ENCODE results near the gene TXNDC17. TPM values are rescaled to one million over a fixed set of nuclear protein-coding genes. Genes with fewer than 3 reads are reported as not detected.

TXNDC17 gene
- total RNA-seq, 1 experiment from 2014 or later = 137 TPM

- CTCF ChIA-PET = interaction anchor here (0.6 to 1.5 kb wide), 2 partner anchors 10 to 169 kb away, joined by 3 to 4 read pairs; no protein-coding TSS in a partner anchor
- no peaks in the 10 kb centered on the region for H3K9me3 Mint-ChIP-seq (ENCODE audit: unreplicated experiment)
- no peak overlapping the region for H3K27ac Mint-ChIP-seq (ENCODE audit: low read depth, unreplicated experiment)
- no TSS peak for BruUV-seq (replicated peaks)
- TF ChIP-seq CTCF (IDR thresholded peaks at IDR 0.05; ENCODE audit: unreplicated experiment) = no peak
- DNase-seq (ENCODE audit: unreplicated experiment) = no peak
- H3K4me1 Mint-ChIP-seq (ENCODE audit: insufficient read depth, unreplicated experiment) = peaks cover 17% of the 10 kb centered on the region
- intact Hi-C loops (cut with micrococcal nuclease) = no loop called here
- no peak overlapping the region for H3K4me3 Mint-ChIP-seq (ENCODE audit: unreplicated experiment)
- no peaks in the 10 kb centered on the region for H3K36me3 Mint-ChIP-seq (ENCODE audit: insufficient read depth, unreplicated experiment)
- no peaks in the 10 kb centered on the region for H3K27me3 Mint-ChIP-seq (ENCODE audit: insufficient read depth, unreplicated experiment)
- POLR2A ChIA-PET = interaction anchor here (1.2 kb wide), 1 partner anchor 9 kb away, joined by 4 read pairs; no protein-coding TSS in a partner anchor
Measured at GRCh38 chr17:6674586-6674985, 33.7 kb downstream of the TXNDC17 start.

- H3K27me3 Mint-ChIP-seq (ENCODE audit: insufficient read depth, unreplicated experiment) = no peaks in the 10 kb centered on the region
- H3K27ac Mint-ChIP-seq (ENCODE audit: low read depth, unreplicated experiment) = no peak overlapping the region
- intact Hi-C loops (cut with micrococcal nuclease) = no loop called here
- POLR2A ChIA-PET = interaction anchor here (0.6 to 1.2 kb wide), 2 partner anchors 8 to 12 kb away, joined by 4 to 5 read pairs; no protein-coding TSS in a partner anchor
- H3K36me3 Mint-ChIP-seq (ENCODE audit: insufficient read depth, unreplicated experiment) = no peaks in the 10 kb centered on the region
- H3K9me3 Mint-ChIP-seq (ENCODE audit: unreplicated experiment) = no peaks in the 10 kb centered on the region
- H3K4me1 Mint-ChIP-seq (ENCODE audit: insufficient read depth, unreplicated experiment) = peaks cover 13% of the 10 kb centered on the region
- BruUV-seq (replicated peaks) = no TSS peak
- CTCF ChIA-PET = interaction anchor here (0.6 to 1.5 kb wide), 3 partner anchors 9 to 168 kb away, joined by 3 to 4 read pairs (median 4); no protein-coding TSS in a partner anchor
- no peak for TF ChIP-seq CTCF (IDR thresholded peaks at IDR 0.05; ENCODE audit: unreplicated experiment)
- DNase-seq (ENCODE audit: unreplicated experiment) = no peak
- H3K4me3 Mint-ChIP-seq (ENCODE audit: unreplicated experiment) = no peak overlapping the region
Measured at GRCh38 chr17:6675201-6675825, 34.5 kb downstream of the TXNDC17 start.

GRCh38 chr17:6676802-6677157 lies 35.9 kb downstream of the TXNDC17 start:
- no peaks in the 10 kb centered on the region for H3K36me3 Mint-ChIP-seq (ENCODE audit: insufficient read depth, unreplicated experiment)
- H3K27ac Mint-ChIP-seq (ENCODE audit: low read depth, unreplicated experiment) = no peak overlapping the region
- no TSS peak for BruUV-seq (replicated peaks)
- no peaks in the 10 kb centered on the region for H3K9me3 Mint-ChIP-seq (ENCODE audit: unreplicated experiment)
- no peak overlapping the region for H3K4me3 Mint-ChIP-seq (ENCODE audit: unreplicated experiment)
- H3K27me3 Mint-ChIP-seq (ENCODE audit: insufficient read depth, unreplicated experiment) = no peaks in the 10 kb centered on the region
- TF ChIP-seq CTCF (IDR thresholded peaks at IDR 0.05; ENCODE audit: unreplicated experiment) = no peak
- no peak for DNase-seq (ENCODE audit: unreplicated experiment)
- ChIA-PET POLR2A (interaction anchor here (1.0 kb wide), 1 partner anchor 36 kb away, joined by 3 read pairs; no protein-coding TSS in a partner anchor), CTCF (interaction anchor here (1.1 kb wide), 1 partner anchor 369 kb away, joined by 4 read pairs; no protein-coding TSS in a partner anchor)
- H3K4me1 Mint-ChIP-seq (ENCODE audit: insufficient read depth, unreplicated experiment) = peaks cover 6% of the 10 kb centered on the region
- intact Hi-C loops (cut with micrococcal nuclease) = no loop called here

DNA sequence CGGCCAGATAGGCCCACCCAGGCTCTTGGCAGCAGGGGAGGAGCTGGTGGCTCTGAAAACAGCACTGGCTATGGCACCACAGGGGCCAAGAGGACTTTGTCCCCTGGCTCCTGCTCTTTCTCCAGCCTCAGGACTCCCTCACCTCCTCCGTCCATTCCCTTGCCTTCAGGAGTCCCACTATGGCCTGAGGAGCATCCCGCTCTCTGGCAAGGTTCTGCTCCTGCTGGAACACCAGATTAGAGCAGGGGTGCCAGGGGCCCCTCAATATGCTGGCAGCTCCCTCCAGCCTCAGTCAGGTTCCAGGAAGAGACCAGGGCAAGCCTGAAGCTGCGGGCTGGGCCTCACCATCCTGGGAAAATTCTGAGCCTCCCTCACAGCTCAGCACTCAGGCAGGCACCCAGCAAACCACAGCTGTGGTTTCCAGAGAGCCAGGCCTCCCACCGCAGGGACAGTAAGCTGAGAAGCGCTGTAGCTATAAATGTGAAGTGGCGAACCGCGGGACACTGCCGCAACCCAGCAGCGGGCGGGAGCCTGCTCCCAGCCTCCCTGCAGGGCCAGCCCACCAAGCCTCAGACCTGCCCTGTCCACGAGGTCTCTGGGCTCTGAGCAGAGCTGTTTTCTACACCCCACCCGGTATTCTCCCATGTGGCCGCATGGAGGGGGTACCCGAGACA lies 36.4 kb downstream of the TXNDC17 start:
- CTCF ChIA-PET = interaction anchor here (0.7 to 1.1 kb wide), 2 partner anchors 340 to 368 kb away, joined by 3 to 4 read pairs; no protein-coding TSS in a partner anchor
- H3K27me3 Mint-ChIP-seq (ENCODE audit: insufficient read depth, unreplicated experiment) = no peaks in the 10 kb centered on the region
- no peak overlapping the region for H3K27ac Mint-ChIP-seq (ENCODE audit: low read depth, unreplicated experiment)
- POLR2A ChIA-PET = no interaction called here
- H3K4me1 Mint-ChIP-seq (ENCODE audit: insufficient read depth, unreplicated experiment) = peaks cover 6% of the 10 kb centered on the region
- no peak for DNase-seq (ENCODE audit: unreplicated experiment)
- no peaks in the 10 kb centered on the region for H3K36me3 Mint-ChIP-seq (ENCODE audit: insufficient read depth, unreplicated experiment)
- no peak overlapping the region for H3K4me3 Mint-ChIP-seq (ENCODE audit: unreplicated experiment)
- intact Hi-C loops (cut with micrococcal nuclease) = no loop called here
- H3K9me3 Mint-ChIP-seq (ENCODE audit: unreplicated experiment) = no peaks in the 10 kb centered on the region
- BruUV-seq (replicated peaks) = no TSS peak
- TF ChIP-seq CTCF (IDR thresholded peaks at IDR 0.05; ENCODE audit: unreplicated experiment) = no peak
